HG02840 (cell line): ENCODE results near the gene PBX4.

Source experiments
- ATAC-seq: cut with Tn5 transposase; IDR thresholded peaks from one replicate; pipeline ENCODE4 v1.9.1; 2021; ENCODE audit warnings: mild to moderate bottlenecking, moderate library complexity, moderate number of reproducible peaks; ENCODE audit not compliant: unreplicated experiment, low FRiP score

Gene PBX4

DNA sequence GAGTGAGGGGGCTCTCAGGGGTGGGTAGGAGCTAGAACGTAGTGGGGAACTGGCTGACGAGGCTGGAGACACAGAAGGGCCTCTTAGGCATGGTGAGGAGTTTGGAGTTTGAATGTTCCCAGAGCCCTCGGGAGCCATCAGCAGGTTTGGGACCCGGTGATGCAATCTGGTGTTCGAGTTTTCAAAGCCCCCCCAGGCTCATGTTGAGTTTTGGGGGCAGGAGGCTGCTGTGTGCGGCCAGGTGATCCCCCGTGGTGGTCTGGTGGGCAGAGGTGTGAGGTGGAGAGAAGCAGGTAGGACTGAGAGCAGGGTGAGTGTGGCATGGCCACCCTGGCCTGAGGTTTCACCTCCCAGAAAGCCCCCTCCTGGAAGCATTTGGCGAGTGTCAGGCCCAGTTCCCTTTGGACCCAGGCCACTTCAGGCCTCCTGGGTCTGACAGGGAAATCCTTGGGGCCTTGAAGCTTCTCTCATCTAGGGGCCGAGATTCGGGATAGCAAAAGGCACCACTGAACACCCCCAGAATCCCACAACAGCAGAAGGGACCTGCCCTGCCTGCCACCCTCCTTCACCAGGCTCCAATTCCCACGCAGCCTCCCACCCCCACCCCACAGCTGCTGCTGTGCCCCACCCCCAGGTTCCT is 88.6 kb downstream of the PBX4 start:
- no peak for ATAC-seq

DNA sequence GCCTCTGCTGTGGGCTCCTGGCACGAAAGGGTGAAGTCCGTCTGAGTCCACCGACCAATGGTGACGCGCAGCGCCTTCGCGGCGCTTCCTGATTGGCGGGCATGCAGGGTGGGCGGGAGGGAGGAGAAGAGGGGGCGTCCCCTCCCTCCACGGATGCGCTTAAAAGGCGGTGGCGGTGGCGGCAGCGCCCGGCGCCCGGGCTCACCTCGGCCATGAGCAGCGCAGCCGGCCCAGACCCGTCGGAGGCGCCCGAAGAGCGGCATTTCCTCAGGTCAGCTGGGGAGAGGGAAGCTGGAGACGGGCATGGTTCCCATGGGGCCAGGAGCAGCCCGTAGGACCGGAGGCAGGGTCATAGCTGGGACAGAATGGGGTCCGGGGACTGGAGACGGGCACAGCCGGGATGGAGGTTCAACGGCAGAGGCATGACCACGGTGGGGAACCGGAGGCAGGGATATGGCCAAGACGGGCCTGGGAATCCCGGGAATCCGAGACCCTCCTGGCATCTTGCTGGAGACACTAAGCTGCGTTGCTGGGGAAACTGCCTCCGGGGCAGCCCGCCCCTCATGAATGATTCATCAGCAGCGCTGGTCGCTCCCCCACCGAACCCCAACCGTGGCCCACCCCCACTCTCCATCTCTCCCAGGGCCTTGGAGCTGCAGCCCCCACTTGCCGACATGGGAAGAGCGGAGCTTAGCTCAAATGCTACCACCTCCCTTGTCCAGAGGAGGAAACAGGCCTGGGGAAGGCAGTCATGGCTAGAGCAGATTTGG is 89.6 kb downstream of the PBX4 start, which contains the start of gene YJEFN3:
YJEFN3 (plus strand) TSS at position 191 of the 770 bp plus-strand sequence; CDS start at position 213, 22 bp downstream.
- ATAC-seq = no peak

DNA sequence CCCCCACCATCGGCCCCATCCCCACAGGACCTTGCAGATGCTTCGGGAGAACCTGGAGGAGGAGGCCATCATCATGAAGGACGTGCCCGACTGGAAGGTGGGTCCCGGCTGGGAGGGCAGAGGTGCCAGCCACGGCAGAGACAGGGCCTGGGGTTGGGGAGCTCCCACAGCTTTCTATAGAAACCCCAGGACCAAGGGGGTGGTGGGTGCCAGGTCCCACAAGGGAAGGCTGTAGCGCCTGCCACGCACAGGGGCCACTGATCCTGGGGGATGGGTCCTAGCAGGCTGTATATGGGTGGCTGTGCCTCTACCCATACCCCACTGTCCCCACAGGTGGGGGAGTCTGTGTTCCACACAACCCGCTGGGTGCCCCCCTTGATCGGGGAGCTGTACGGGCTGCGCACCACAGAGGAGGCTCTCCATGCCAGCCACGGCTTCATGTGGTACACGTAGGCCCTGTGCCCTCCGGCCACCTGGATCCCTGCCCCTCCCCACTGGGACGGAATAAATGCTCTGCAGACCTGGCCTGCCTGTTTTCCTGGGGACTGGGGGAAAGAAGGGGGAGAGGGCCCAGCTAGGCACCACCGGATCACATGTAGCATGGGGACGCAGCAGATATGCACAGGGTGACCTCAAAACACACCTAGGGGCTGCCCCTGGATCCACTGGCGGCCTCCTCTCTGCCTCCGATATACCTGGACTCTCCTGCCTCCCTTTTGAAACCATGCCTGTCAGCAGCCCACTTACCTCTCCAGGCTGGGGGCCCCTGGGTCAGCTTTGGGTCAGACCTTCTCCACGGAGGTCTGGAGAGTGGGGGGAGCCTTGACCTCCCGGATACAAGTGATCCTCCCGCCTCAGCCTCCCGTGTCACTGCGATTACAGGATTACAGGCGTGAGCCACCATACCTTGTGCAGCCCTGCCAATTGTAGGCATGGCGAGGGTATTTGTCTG is 90.5 kb downstream of the PBX4 start:
- ATAC-seq = no peak

DNA sequence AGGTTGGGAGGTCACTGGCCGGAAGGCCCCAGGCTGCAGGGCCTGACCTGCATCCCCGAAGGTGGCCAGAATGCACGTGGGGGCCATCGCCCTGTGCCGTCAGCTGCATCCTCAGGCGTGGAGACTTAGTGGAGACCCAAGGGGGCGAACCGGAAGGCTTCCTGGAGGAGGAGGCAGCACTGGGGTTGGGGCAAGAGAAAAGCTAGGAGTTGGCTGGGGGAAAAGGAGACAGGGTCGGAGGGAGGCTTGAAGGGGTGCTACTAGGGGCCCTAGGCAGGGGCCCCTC is 91.2 kb downstream of the PBX4 start:
- no peak for ATAC-seq

DNA sequence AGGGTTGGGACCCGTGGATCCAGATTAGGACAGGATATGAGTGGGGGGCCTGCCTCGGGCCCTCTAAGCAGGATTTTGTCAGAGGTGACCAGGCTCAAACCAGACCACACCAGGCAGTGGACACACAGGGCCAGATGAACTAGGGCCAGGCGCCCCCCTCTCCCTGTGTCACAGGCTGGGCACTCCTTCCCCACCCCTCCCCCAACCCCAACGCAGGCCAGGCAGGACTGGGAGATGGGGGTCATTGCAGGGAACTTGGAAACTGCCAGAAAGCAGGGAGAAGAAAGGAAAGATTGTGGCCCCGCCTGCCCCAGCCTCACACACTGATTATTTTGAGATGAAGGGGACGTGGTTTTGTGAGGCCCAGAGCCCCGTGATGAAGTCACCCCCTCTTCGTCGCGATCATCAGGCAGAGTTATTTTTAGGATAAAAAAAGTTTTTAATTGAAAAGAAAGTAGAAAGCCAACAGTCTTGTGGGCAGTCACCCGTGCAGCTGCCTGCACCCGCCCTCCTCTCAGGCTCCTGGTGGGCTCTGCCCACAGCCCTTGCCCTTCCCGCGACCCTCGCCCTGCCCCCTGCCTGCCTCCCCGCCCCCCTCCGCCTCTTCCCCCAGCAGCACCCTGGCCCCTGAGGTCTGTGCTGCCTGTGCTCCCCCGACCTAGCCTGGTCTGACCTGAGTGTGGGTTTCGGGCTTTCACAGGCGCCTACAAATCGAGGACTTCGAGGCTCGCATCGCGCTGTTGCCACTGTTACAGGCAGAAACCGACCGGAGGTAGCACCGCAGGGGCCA is 91.7 kb downstream of the PBX4 start:
- ATAC-seq = no peak

DNA sequence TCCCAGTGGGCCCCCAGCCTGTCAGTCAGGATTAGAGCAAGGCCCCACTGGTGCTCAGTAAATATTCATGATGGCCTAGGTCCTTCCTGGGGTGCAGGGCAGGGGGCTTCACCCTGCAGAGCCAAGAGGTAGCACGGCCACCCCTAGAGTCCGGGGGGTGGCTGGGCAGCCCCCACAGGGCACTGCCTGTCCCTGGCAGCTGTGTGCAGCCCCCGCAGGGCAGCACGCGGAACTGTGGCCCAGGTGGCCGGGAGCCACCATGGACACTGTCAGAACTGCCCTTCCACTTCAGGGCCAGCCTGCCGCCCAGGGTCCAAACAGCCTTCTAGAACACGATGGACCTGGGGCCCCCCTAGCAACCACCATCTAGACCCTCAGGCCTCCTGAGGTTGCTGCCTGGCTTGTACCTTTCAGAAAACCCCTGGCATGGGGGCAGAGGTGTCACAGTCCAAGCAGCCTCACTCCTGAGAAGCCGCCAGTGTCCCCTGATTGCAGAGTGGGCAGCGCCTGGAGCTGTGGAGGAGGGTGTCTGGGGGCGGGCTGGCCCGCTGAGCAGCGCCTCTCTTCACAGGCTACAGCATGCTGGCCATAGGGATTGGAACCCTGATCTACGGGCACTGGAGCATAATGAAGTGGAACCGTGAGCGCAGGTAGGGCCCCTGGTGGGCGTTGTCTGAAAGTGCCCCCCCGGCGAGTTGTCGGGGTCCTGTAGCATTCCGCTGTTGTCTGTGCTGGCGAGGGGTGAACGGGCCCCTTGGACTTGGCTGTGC is 92.7 kb downstream of the PBX4 start:
- ATAC-seq = no peak

DNA sequence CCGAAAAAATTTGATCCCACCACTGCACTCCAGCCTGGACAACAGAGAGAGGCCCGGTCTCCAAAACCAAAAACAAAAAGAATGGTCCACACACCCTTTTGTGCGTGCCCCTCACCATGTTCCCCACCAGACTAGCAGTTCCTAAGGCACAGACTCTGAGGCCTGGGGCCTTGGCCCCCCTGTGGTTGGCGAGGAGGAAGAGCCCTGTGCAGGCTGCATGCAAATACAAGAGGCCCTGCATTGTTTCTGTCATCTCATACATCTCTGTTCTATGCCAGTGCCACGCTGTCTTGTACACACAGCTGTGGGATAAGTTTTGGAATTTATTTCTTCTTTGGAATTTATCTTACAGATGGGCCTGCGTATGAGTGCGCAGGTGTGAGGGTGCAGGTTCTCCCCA is 94.4 kb downstream of the PBX4 start:
- no peak for ATAC-seq

DNA sequence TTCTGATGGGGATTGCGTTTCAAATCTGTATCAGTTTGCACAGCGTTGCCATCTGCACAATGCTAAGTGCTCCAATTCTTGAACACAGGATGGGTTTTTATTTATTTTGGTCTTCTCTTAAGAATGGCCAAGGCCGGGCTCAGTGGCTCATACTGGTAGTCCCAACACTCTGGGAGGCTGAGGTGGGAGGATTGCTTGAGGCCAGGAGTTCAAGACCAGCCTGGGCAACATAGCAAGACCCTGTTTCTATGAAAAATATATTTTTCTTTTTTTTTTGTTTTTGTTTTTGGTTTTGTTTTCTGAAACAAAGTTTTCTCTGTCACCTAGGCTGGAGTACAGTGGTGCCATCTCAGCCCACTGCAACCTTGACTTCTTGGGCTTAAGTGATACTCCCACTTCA is 95.3 kb downstream of the PBX4 start:
- no peak for ATAC-seq

DNA sequence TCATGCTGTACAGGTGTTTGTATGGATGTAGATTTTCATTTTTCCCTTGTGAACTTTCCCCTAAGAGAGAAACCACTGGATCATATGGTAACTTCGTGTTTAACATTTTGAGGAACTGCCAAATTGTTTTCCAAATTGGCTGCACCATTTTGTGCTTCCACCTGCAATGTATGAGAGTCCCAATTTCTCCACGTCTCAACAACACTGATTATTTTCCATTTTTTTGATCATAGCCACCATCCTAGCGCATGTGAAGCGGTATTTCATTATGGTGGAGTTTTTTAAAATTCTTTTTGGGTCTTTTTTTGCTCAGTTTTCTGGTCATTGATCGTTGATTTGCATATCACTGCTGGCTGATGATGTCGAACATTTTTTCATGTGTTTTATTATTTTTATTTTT is 97.5 kb downstream of the PBX4 start:
- ATAC-seq = no peak

DNA sequence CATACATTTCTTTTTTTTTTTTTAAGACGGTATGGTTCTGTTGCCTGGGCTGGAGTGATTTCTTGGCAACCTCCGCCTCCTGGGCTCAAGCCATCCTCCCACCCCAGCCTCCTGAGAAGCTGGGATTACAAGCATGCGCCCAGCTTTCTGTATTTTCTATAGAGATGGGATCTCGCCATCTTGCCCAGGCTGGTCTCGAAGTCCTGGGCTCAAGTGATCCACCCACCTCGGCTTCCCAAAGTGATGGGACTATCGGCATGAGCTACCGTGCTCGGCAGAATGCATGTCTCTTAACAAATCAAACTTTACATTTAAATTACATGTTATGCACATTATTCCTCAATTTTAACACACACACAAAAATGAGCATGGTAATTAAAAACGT is 101.3 kb downstream of the PBX4 start:
- no peak for ATAC-seq

DNA sequence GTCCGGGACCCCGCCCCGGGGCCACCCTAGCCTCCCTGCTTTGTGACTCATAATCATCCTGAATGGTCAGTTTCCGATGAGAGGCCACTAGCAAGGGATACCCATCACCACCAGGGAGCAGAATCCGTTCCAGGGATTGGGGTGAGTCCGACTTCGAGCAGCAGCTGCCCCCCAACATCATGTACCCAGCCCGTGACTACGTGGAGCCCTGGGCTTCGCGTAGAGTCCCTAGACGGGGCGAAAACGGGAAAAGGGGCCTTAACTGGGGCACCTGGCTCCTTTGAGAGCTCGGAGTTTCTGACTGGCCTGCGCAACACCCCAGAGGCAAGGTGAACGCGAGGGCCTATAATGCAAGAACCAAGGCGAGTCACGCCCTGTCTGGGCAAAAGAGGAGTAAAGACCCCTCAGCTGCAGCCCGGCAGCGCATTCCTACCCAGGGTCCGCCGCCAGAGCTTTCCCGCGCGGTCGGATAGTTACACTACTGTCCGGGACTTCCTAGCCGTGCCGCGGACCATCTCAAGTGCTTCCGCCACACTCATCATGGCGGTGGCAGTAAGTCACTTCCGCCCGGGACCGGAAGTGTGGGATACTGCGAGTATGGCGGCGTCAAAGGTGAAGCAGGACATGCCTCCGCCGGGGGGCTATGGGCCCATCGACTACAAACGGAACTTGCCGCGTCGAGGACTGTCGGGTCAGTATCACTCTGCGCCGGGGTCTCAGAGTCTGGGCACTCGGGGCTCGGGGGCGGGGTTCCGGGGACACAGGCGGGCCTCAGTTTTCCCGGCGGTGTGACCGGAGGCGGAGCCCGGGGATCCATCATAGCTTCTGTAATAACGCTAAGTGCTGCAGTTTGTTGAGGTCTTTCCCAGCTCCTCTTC is 102.6 kb downstream of the PBX4 start, which contains the start of gene NDUFA13:
NDUFA13 (plus strand) TSS at position 584 of the 878 bp plus-strand sequence; CDS start at position 598, 14 bp downstream.
- peak; percentile 88 for ATAC-seq

DNA sequence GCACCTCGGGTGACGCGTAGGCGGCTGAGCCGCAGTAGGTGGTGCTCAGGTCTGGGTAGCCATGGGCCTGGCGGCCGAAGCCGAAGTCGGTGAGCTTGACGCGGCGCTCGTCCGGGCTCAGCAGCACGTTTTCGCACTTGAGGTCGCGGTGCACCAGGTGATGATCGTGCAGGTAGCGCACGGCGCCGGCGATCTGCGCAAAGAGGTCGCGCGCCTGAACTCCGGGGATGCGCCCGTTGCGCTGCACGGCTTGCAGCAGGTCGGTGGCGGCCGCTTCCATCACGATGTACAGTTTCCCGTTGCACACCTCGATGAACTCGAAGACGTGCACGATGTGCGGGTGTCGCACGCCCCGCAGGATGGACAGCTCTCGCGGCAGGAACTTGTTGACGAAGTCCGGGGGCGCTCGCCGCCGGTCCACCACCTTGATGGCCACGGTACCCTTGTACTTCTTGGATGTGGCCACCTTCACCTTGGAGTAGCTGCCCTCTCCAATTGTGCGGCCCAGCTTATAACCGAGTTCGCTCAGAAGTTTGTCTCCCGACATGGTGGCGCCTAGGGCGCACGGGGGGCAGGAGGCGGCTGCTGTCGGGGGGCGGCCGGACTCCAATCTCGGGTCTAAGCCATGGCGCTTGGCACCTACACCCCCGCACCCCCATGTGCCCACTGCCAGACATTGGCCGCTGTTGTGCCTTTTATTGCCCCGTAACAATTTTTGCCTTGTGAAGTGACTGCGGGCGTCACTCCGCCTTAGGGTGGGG is 103.4 kb downstream of the PBX4 start, which contains the start of gene TSSK6:
TSSK6 (minus strand) TSS at position 668 of the 761 bp plus-strand sequence; CDS start at position 547, 121 bp downstream.
- no peak for ATAC-seq

DNA sequence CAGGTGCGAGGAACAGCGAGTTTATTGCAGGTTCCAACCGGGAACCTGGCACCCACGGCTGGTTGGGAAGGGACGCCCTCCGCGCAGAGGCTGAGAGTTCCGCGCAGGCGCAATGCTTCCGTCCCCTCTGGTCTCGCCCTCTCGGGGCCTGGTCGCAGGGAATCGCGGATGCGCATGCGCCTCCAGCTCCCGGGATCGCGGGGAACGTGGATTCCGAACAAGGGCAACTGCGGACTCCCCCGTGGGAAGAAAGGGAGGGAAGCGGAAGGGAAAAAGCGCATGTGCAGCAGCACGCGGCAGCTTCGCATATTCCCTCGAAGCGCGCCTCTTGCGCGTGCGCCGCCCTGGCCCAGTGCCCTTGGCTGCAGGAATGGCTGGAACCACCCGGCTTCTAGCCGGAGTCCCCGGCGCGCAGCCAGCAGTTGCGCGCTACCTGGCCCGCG is 104.3 kb downstream of the PBX4 start:
- no peak for ATAC-seq

DNA sequence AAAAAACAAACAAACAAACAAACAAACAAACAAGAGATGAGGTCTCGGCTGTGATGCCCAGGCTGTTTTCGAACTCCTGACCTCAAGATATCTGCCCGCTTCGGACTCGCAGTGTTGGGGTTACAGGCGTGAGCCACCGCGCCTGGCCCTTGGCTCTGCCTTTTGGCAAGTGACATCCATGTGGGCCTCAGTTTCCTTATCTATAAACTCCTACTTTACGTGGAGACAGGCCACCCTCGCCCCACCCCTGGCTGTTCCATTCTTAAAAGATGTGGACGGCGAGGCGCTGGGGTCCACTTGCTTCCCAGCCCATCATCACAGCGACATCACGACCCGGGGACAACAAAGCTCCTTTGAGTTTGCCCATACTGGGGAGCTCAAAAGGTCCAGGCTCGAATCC is 104.8 kb downstream of the PBX4 start:
- ATAC-seq = no peak
